DOHH2 (cell line): ENCODE measurements around the gene TBC1D20.

Experiments used
- CTCF ChIP-seq: fragments of 200-600 bp; sonication (generic); IDR thresholded peaks from one replicate; pipeline ENCODE4 v1.5.1; 2014; ENCODE audit warnings: antibody characterized with exemption, mild to moderate bottlenecking, low read depth, low read length; ENCODE audit not compliant: poor library complexity, severe bottlenecking
- EZH2phosphoT487 ChIP-seq: fragments of 200-600 bp; sonication (generic); IDR thresholded peaks from 2 replicates; pipeline ENCODE4 v1.6.1; 2017; ENCODE audit warnings: borderline replicate concordance, mild to moderate bottlenecking, antibody characterized with exemption, low read length, moderate library complexity, mixed read lengths

- no peak for TF ChIP-seq CTCF
- no peak for TF ChIP-seq EZH2phosphoT487
Measured at GRCh38 chr20:504632-505075, 42.3 kb upstream of the TBC1D20 start.
